Breast epithelium (tissue), 3 donors: Measurements from ENCODE around the gene PROK2.

Experiments
- CTCF ChIP-seq, 3 donors: fragments of 450-650 bp; IDR thresholded peaks; one replicate each; pipeline ENCODE4 v1.5.1; 2016 to 2017; ENCODE audit warnings: antibody characterized with exemption in 3 of 3, mild to moderate bottlenecking in 3 of 3, moderate library complexity in 3 of 3
- POLR2A ChIP-seq: fragments of 450-650 bp; IDR thresholded peaks from one replicate; pipeline ENCODE4 v1.6.1; 2016; ENCODE audit warnings: antibody characterized with exemption, mild to moderate bottlenecking, moderate library complexity

- TF ChIP-seq CTCF (IDR thresholded peaks at IDR 0.05) (no peak), POLR2A (no peak)
Measured at GRCh38 chr3:71816767-71817156, 31.8 kb upstream of the PROK2 start.
